K562 (cell line): ENCODE measurements around the gene FOSL1. TPM values are rescaled to one million over a fixed set of nuclear protein-coding genes. Genes with fewer than 3 reads are reported as not detected.

Experiments
- CHAMP1 ChIP-seq: fragments of 450-650 bp; IDR thresholded peaks from 2 replicates; pipeline ENCODE4 v1.6.1; 2016; ENCODE audit warnings: mild to moderate bottlenecking
- EGR1 ChIP-seq: fragments of 450-650 bp; conservative IDR thresholded peaks from 2 replicates; pipeline ENCODE4 v1.6.1; 2017; ENCODE audit warnings: mild to moderate bottlenecking
- ERF ChIP-seq: fragments of 450-650 bp; formaldehyde crosslinking; IDR thresholded peaks from 2 replicates; pipeline ENCODE4 v1.4.0; 2020; ENCODE audit warnings: mild to moderate bottlenecking, mixed read lengths
- HIVEP1 ChIP-seq: fragments of 250-450 bp; sonication (Bioruptor Pico); IDR thresholded peaks from 2 replicates; pipeline ENCODE4 v1.4.0; 2020; ENCODE audit warnings: mild to moderate bottlenecking
- HMG20B ChIP-seq: fragments of 250-450 bp; sonication (Bioruptor Pico); IDR thresholded peaks from 2 replicates; pipeline ENCODE4 v1.5.0; 2021; ENCODE audit warnings: mild to moderate bottlenecking
- PHB2 ChIP-seq: fragments of 450-650 bp; IDR thresholded peaks from 2 replicates; pipeline ENCODE4 v1.6.1; 2017; ENCODE audit warnings: low read depth
- REST ChIP-seq, 2 experiments: fragments of 450-650 bp; formaldehyde crosslinking in 1 of 2; IDR thresholded peaks; 2 replicates each; pipeline versions ENCODE4 v1.4.0 to v1.6.1; 2014 to 2020; ENCODE audit warnings: mild to moderate bottlenecking in 2 of 2, borderline replicate concordance in 1 of 2, low read depth in 1 of 2
- SAFB ChIP-seq: fragments of 200-400 bp; formaldehyde crosslinking; IDR thresholded peaks from 2 replicates; pipeline ENCODE4 v1.6.1; 2017; ENCODE audit warnings: low read depth, low read length, borderline replicate concordance
- SETDB1 ChIP-seq: IDR thresholded peaks from one replicate; pipeline ENCODE4 v1.6.1; 2012; ENCODE audit warnings: low read length, control low read depth, inconsistent platforms
- ZNF140 ChIP-seq: fragments of 250-450 bp; sonication (Bioruptor Pico); IDR thresholded peaks from 2 replicates; pipeline ENCODE4 v1.8.0; 2021; ENCODE audit warnings: moderate library complexity, mild to moderate bottlenecking, inconsistent platforms
- ZSCAN29 ChIP-seq: fragments of 450-650 bp; IDR thresholded peaks from 2 replicates; pipeline ENCODE4 v1.6.1; 2017
- polyA plus RNA-seq, 8 experiments: library from polyadenylated mRNA; depleted of rRNA in 4 of 8; stranded (reverse) in 5 of 8; unstranded in 3 of 8; fragments of >200 nt; fragmentation: Nextera tagmentation in 2 of 8; fragmentation: Illumina TruSeq in 1 of 8; extraction: Ambion mirVana in 2 of 8; extraction: Trizol in 1 of 8; gene quantifications; 2 replicates each; pipeline versions ENCODE4 v1.2.1 to v1.2.3, GENCODE V29; 2011 to 2014; ENCODE audit warnings: inconsistent platforms in 1 of 8, missing spikeins in 1 of 8
- total RNA-seq, 7 experiments: library from RNA; depleted of rRNA in 6 of 7; stranded (reverse); fragments of >200 nt in 6 of 7; fragmentation: Illumina TruSeq in 2 of 7; extraction: Trizol in 2 of 7; gene quantifications; 2 replicates each; pipeline versions ENCODE4 v1.2.1 to v1.2.3, GENCODE V29; 2011 to 2021; ENCODE audit warnings: low replicate concordance in 1 of 7
- TF ChIP-seq, protein P1 (sequence below), 2 experiments: fragments of 450-650 bp in 1 of 2; sonication (generic) in 1 of 2; formaldehyde crosslinking in 1 of 2; IDR thresholded peaks in 1 of 2; conservative IDR thresholded peaks in 1 of 2; 2 replicates each; pipeline versions ENCODE4 v1.6.1 to v1.8.1; 2016 to 2023; ENCODE audit warnings: mild to moderate bottlenecking in 2 of 2, moderate library complexity in 2 of 2, inconsistent platforms in 1 of 2, missing genetic modification reagents in 1 of 2
- TF ChIP-seq, protein P2 (sequence below): fragments of 250-450 bp; sonication (Bioruptor Pico); IDR thresholded peaks from 2 replicates; pipeline ENCODE4 v1.9.0; 2021; ENCODE audit warnings: mild to moderate bottlenecking, inconsistent platforms

FOSL1 gene
- total and polyA plus RNA-seq, 9 of the 15 experiments (the other 6 are each of a cell fraction or from before 2014, with no cell fraction given), result 3.5 to 39.6 (median 10.0) TPM

- TF ChIP-seq REST (IDR thresholded peaks at IDR 0.05; ENCODE audit: borderline replicate concordance) (no peak), REST (CRISPR knock-in tag; IDR thresholded peaks at IDR 0.05; ENCODE audit: low read depth) (no peak), PHB2 (no peak), EGR1 (0 out of 2 replicates have a peak, but pooled peaks have one; percentile 5), ERF (peak; percentile 74), HMG20B (no peak), CHAMP1 (no peak), ZNF140 (CRISPR knock-in tag) (no peak), ZSCAN29 (no peak), SETDB1 (no peak), HIVEP1 (CRISPR knock-in tag) (no peak), SAFB (no peak)
- TF ChIP-seq, protein P1, sequence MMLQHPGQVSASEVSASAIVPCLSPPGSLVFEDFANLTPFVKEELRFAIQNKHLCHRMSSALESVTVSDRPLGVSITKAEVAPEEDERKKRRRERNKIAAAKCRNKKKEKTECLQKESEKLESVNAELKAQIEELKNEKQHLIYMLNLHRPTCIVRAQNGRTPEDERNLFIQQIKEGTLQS (IDR thresholded peaks at IDR 0.05), result no peak
- TF ChIP-seq, protein P1 (CRISPR knock-in tag; conservative IDR thresholded peaks at IDR 0.05), result no peak
- TF ChIP-seq, protein P2, sequence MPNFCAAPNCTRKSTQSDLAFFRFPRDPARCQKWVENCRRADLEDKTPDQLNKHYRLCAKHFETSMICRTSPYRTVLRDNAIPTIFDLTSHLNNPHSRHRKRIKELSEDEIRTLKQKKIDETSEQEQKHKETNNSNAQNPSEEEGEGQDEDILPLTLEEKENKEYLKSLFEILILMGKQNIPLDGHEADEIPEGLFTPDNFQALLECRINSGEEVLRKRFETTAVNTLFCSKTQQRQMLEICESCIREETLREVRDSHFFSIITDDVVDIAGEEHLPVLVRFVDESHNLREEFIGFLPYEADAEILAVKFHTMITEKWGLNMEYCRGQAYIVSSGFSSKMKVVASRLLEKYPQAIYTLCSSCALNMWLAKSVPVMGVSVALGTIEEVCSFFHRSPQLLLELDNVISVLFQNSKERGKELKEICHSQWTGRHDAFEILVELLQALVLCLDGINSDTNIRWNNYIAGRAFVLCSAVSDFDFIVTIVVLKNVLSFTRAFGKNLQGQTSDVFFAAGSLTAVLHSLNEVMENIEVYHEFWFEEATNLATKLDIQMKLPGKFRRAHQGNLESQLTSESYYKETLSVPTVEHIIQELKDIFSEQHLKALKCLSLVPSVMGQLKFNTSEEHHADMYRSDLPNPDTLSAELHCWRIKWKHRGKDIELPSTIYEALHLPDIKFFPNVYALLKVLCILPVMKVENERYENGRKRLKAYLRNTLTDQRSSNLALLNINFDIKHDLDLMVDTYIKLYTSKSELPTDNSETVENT (CRISPR knock-in tag), result peak; percentile 61; the same call in 1 of the 2 replicates
Measured at GRCh38 chr11:65857853-65858680, 42.1 kb downstream of the FOSL1 start, which contains the start of gene CFL1 (continued).
